IPS-NIHi7 (cell line): ENCODE results near the gene ZNF549.
"Not testable (repeated sequence)": the region's sequence is repeated elsewhere in the genome, so short reads cannot be mapped to it uniquely, and the experiment has no call there.

Experiments
- DNase-seq: peaks from one replicate; pipeline ENCODE4 v3.0.0; 2012; ENCODE audit warnings: mixed read lengths; ENCODE audit errors: extremely low spot score

The ZNF549 gene

DNA sequence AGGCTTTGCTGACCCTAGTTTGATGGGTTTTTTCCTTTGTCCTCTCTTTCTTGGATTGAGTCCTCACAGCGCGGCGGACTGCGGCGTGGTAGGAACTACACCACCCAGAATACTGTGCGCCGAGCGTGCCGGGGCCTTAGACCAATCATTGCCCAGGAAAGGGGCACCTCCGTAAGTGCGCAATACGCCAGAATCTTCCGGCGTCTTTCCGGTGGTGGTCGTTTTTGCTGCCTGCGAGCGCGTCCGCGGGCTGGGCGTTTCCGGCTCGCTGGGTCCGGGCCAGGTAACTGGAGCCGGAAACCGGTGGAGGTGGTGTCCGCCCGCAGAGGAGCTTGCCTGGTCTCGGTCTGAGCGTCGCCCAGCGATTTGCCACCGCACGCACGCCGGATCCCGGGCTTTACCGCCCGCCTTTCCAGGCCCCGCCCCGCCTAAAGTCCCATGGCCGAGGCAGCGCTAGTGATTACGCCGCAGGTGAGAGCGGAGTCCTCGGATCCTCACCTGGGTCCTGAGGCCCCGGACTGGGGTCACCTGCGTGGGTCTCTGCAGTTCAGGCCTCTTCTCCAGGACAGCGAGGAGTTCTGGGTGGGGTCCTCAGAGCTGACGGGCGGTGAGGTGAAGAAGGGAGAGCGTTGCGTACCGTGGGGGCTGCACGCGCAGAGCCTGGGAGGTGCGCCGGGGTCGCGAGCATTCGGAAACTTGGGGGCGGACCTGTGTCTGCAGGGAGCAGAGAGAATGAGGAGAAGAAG, at the start of gene ZNF549:
Gene ZNF549, plus strand, starts transcription at position 221 of the 746 bp plus-strand sequence. Its CDS starts 218 bp downstream, at position 439.
- peak; percentile 99 for DNase-seq

DNA sequence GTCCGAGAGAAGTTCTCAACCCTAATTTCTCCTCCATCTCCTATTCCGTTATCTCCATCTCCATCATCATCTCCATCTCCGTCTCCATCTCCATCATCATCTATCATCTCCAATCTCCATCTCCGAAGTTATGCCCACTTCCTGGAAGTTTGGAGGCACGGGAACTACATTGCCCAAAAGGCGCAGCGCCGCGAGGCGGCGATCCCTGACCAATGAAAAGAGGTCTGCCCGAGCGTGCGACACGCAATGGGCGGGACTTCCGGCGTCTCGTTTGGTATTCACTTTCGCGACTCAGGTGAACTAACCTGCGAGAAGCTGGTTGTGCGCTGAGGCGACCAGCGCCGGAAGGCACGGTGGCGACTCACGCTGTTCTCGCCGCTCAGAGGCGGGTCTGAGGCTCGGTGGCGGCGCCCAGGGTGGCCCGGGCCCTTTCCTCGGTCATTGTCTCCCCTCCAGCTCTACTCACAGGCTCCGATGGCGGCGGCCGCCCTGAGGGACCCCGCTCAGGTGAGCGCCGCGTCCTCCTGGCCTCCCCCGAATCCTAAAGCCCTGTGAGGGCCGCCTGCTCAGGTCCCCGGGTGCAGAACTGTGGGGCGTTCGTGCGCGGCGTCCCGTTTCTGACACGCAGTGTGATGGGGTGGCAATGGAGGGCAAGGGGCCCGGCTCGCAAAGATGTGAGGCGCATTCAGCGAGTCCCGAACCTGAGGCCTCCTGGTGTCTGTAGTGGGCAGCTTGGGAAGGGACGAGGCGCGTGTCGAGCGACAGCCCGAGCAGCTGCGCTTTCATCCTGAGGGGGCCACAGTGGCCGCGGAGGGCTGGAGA, 39.5 kb upstream of the ZNF549 start, which contains the start of gene ZNF419:
Gene ZNF419, plus strand, starts transcription at position 274 of the 822 bp plus-strand sequence. Its CDS starts 201 bp downstream, at position 475.
- peak; percentile 96 for DNase-seq

DNA sequence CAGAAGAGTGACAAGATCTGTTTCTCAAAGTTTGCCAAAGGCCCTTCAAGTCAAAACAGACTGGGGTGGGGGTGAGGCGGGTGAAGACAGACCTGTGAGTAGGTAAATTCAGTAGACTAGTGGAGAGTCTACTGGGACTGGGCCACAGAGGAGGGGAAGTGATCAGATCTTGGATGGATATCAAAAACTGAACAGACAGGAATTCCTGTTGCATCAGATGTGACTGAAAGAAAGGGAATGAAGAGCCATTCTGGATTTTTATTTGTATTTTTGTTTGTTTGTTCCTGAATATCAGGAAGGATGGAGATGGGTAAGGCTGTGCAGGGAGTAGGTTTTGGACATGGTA, 38.9 kb upstream of the ZNF549 start:
- DNase-seq: not testable (repeated sequence)

DNA sequence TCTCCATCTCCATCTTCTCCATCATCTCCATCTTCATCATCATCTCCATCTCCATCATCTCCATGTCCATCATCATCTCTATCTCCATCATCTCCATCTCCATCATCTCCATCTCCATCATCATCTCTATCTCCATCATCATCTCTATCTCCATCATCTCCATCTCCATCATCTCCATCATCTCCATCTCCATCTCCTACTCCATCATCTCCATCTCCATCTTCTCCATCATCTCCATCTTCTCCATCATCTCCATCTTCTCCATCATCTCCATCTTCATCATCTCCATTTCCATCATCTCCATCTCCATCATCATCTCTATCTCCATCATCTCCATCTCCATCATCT, 27.9 kb upstream of the ZNF549 start:
- not testable (repeated sequence) for DNase-seq

DNA sequence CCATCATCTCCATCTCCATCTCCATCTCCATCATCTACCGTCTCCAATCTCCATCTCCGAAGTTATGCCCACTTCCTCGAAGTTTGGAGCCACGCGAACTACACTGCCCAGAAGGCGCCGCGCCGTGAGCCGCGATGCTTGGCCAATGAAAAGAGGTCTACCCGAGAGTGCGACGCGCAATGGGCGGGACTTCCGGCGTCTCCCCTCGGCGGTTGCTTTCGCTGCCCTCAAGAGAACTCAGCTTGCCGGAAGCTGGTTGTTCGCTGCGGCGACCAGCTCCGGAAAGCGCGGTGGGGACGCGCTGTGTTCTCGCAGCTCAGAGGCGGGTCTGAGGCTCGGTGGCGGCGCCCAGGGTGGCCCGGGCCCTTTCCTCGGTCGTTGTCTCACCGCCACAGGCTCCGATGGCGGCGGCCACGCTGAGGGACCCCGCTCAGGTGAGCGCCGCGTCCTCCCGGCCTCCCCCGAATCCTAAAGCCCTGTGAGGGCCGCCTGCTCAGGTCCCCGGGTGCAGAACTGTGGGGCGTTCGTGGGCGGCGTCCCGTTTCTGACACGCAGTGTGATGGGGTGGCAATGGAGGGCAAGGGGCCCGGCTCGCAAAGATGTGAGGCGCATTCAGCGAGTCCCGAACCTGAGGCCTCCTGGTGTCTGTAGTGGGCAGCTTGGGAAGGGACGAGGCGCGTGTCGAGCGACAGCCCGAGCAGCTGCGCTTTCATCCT, 27.3 kb upstream of the ZNF549 start, which contains the start of gene ZNF773:
Gene ZNF773, plus strand, starts transcription at position 259 of the 716 bp plus-strand sequence. Its CDS starts 143 bp downstream, at position 402.
- peak; percentile 97 for DNase-seq

DNA sequence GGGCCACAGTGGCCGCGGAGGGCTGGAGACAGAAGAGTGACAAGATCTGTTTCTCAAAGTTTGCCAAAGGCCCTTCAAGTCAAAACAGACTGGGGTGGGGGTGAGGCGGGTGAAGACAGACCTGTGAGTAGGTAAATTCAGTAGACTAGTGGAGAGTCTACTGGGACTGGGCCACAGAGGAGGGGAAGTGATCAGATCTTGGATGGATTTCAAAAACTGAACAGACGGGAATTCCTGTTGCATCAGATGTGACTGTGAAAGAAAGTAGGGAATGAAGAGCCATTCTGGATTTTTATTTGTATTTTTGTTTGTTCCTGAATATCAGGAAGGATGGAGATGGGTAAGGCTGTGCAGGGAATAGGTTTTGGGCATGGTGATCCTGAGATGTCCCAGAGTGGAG, 26.8 kb upstream of the ZNF549 start:
- DNase-seq: not testable (repeated sequence)

DNA sequence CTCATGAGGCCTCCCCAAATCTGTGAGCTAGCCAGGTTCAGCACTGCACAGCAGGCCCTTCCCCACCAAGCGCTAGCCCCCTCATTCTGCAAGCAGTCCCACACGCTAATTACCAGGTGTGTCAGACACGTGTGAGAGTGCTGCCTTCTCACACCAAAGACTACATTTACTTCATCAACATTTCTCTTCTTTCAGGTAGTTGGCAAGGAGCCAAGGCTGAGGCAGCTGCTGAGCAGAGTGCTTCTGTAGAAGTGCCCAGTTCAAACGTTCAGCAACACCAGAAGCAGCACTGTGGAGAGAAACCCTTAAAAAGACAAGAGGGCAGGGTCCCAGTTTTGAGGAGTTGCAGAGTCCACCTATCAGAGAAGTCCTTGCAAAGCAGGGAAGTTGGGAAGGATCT, 21.0 kb upstream of the ZNF549 start:
- no peak for DNase-seq

DNA sequence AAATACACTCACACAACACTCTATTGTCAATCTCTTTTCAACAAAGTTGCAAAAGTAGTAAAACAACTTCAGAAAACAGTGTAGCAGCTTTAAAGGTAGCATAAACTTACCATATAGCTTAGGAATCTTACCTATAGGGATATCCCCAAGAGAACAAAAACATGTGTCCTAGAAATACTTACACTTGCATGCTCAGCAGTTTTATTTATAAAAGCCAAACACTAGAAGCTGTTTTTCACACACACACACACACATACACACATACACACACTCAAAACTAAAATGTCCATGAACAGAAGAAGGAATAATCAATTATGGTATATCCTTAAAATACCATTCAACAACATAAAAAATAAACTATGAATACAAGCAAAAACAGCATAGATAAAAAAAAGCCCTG, 15.7 kb upstream of the ZNF549 start:
- no peak for DNase-seq

DNA sequence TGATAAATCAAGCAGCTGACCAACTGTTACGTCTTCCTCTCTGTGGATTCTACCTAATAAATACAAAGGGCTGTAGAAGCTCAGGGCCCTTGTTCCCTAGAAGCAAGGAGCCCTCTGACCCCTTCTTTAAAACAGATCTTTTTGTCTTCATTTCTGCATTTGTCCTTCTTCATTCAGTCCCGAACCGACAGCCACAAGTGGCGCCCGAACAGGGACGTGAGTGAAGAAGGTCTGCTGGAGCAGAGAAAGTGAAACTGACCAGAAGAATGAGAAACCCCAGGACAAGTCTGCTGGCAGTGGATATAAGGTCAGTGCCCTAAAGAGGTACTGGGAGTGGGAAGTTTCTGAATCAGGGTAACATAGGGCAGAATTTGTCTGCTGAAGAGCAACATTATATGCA, 14.3 kb upstream of the ZNF549 start:
- no peak for DNase-seq

DNA sequence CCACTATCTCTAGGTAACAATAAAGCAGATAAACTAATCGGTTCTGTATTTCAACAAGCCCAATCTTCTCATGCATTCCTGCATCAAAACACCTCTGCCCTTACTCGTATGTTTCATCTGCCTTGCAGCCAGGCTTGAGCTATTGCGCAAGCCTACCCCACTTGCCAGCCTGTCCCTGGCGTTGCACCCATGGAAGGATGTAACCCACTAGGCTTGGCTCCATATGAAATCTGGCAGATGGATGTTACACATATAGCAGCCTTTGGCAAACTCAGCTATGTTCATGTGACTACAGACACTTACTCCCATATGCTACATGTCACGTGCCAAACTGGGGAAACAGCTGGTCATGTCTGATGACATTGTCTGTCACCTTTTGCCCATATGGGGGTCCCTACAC, 11.9 kb upstream of the ZNF549 start:
- DNase-seq: no peak

DNA sequence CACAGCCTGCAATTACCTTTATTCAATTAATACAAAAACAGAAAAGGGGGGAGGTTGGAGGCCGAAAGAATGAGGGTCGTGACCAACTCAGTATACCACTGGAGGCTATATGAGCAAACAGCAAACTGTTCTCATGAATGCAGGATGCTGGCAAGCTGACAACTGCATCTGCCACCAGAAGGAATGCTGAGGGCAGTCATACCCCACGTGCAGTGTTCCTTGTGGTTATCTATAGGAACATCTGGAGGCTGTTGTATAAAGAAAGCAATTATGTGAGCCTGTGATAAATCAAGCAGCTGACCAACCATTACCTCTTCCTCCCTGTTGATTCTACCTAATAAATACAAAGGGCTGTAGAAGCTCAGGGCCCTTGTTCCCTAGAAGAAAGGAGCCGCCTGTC, 9.1 kb upstream of the ZNF549 start:
- not testable (repeated sequence) for DNase-seq

DNA sequence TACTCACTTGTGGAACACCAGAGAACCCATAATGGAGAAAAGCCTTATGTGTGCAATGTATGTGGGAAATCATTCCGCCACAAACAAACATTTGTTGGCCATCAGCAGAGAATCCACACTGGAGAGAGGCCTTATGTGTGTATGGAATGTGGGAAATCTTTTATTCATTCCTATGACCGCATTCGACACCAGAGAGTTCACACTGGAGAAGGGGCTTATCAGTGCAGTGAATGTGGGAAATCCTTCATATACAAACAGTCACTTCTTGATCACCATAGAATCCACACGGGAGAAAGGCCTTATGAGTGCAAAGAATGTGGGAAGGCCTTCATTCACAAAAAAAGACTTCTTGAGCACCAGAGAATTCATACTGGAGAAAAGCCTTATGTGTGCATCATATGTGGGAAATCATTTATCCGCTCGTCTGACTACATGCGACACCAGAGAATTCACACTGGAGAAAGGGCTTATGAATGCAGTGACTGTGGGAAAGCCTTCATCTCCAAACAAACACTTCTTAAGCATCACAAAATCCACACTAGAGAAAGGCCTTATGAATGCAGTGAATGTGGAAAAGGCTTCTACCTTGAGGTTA, 10.9 kb downstream of the ZNF549 start:
- DNase-seq: no peak

DNA sequence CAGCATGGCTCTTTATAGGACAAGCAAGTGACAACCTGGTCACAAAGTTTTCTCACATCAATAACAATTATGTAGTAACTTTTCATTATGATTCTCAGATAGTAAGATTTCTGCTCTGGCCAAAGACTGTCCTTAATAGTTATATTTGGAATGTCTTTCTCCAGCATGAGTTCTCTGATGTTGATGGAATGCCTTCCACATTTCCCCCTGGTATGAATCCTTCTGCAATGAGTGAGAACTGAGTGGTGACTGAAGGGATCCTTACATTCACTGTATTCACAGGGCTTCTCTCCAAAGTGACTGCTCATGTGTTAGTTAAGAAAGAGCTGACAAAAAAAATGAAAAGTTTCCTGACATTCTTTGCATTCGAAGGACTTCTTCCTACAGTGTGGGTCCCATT, 19.4 kb downstream of the ZNF549 start:
- no peak for DNase-seq

DNA sequence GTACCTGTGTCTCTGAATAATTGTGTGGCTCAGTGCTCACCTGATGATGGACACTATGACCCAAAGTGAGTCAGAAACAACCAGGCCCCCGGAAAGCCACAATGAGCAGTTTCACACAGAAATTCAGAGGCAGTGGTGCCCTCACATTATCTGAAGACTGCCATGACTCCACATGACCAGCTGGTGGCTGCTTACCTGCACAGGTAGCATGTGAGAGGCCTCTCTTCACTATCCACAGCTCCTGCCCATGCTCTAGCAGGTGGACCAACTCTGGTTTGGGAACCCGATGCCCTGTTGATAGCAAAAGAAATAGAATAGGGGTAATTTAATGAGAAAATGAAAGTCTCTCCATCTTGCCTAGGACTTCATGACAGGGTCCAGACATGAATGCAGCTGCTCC, 25.3 kb downstream of the ZNF549 start:
- no peak for DNase-seq

DNA sequence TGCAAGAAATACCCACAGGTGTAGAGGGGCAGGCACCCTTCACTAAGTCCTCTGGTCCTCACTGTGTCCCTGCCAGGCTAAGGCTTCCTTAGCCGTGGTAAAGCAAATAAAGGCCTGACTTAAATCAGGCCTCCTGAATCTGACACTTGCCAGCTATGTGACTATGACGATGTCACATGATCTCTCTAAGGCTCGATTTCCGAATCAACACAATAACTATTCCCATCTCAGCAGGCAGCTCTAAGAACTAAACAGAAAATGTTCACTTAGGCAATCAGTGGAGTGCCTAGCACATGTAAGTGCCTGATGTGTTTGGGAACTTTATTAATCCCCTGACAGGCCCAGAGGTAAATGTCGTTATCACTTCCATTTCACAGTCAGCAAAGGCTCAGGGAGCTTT, 30.5 kb downstream of the ZNF549 start:
- DNase-seq: no peak

DNA sequence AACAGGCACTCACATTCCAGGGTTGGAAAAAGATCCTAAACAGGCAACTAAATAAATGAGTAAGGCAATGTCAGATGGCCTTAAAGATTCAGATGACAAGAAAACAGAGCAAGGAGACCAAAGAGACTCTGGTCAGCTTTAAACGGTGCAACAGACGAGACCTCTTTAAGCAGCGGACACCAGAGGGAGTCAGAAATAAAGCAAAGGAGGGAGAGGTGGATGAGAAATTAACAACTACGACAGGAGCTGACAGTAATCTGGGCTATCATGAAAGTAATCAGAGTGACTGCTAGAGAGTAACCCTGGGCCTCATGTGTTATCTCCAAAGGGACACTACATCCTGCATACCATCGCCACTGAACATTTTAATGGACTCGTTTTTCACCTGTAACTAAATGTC, 31.4 kb downstream of the ZNF549 start:
- peak; percentile 27 for DNase-seq

DNA sequence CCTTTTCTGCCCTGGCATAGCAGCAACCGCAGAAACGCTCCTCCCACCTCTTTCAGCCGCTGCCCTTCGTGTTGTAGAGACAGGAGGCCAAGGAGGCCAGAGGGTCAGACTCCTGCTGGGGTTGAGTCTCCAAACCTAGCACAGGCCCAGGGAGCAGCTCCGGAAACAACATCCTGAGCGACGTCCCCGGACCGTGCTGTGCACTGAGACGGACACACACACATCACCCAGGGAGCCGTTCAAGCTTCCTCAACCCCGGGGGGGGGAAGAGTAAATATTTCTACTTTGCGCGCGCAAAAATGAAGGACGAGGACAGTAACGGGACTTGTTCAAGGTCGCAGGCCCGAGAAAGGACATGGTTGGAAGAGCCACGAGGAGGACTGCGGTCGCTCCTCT, 31.9 kb downstream of the ZNF549 start:
- peak; percentile 58 for DNase-seq

DNA sequence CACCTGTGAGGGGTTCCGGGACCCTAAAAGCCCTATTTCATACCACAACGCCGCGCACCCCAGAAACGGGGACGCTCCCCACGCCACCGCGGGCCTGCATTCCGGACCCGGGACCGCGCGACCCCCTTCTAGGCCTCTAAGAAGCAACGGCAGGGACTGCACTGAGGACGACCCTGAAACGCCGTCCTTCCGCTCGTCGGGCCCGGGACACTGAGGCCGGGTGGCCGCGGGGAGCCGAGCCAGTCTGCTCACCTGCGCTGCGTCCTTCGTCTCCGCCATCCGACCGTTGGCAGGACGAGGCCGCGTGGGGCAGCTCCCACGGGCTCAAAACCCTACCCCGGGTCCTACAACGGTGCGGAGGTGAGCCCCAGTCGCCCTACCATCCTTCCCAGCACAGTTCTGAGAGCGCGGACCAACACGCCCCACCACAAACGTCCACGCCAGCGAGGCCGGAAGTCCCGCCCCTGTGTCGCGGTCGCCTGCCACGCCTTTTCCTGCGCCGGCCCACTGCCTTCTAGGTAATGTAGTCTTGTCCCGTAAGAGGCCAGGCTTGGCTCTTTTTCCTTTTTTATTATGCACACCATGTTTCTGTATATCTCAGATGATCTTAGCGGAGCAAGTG, 32.4 kb downstream of the ZNF549 start, which contains the start of gene ZNF550:
Gene ZNF550, minus strand, starts transcription at position 460 of the 622 bp plus-strand sequence. Its CDS starts 181 bp downstream, at position 279.
- peak; percentile 96 for DNase-seq

DNA sequence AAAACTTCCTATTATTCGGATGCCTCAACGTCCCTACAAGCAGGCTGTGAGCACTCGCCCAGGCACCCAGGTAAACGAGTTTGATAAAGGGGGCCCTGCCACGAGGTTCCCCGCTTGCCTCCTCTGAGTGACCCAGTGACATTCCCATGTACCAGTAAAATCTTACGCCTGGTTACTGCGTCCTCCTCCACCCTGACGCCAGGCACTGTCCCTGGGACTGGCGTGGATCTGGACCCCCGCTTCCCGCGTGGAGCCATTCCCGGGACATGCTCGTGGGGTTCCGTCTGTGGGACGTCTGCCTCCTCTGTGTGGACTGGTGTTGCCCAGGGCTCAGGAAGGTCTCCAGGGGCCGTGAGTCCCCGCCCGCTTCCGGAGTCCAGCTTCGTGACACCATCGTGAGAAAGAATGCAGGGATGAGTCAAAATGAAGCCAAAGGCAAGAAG, 32.9 kb downstream of the ZNF549 start:
- no peak for DNase-seq

DNA sequence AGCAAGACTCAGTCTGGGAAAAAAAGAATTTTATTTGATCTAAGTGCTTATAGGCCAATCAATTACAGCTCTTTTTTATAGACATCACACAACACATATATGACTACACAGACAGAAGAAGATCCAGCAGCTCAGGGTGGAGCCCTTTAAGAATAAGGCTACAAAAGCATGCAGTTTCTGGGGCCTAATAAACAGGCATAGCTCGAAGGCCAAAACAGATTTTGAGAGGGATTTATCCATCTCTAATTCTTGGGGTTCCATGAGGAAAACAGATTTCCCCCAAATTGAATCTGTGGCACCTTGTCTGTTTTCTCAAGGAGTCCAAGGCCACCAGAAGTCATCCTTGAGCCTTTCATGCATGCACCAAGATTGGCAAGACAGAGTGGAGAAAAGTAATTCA, 36.4 kb downstream of the ZNF549 start:
- no peak for DNase-seq
